Measurements from ENCODE around the gene AGFG2. TPM values are rescaled to one million over a fixed set of nuclear protein-coding genes. Genes with fewer than 3 reads are reported as not detected.
A peak's percentile ranks its signal among the peaks of the same experiment; 100 is the strongest.
"Not testable (repeated sequence)": the region's sequence is repeated elsewhere in the genome, so short reads cannot be mapped to it uniquely, and the experiment has no call there.

The AGFG2 gene
- total and polyA plus RNA-seq, 2 of the 4 experiments (the other 2 are of a cell fraction) = 3.0 to 10.0 TPM

GRCh38 chr7:100540073-100540723 lies 1.2 kb downstream of the AGFG2 start:
- Histone ChIP-seq H3K9me1 (ENCODE audit: insufficient read depth, low read length) (peaks cover 5% of the 10 kb centered on the region; the same call in 1 of the 2 replicates), H2AFZ (replicated peaks; ENCODE audit: low read length, poor library complexity) (peak overlapping the region; percentile 81), H2BK120ac (ENCODE audit: low read depth, low read length) (no peak overlapping the region), H3K56ac (ENCODE audit: extremely low read depth, insufficient read depth, low read length) (no peak overlapping the region), H4K5ac (ENCODE audit: low read depth, low read length) (no peak overlapping the region), H3K79me1 (ENCODE audit: low read depth in 1 of 2, low read length in 2 of 2) (peaks cover 17 to 22% of the 10 kb centered on the region in 2 experiments), H2BK20ac (ENCODE audit: low read depth, low read length) (no peak overlapping the region), H2BK15ac (ENCODE audit: low read depth, low read length) (no peak overlapping the region), H4K91ac (ENCODE audit: insufficient read depth, low read depth, low read length) (no peak overlapping the region), H4K8ac (ENCODE audit: low read depth in 2 of 2, low read length in 2 of 2) (no peak overlapping the region), H2AK5ac (ENCODE audit: low read depth, low read length) (no peak overlapping the region), H2BK5ac (ENCODE audit: low read depth, low read length, poor library complexity, severe bottlenecking) (no peak overlapping the region), H3K4me1 (ENCODE audit: control insufficient read depth, insufficient read depth, low read length) (peaks cover 5% of the 10 kb centered on the region), H3K14ac (replicated peaks; ENCODE audit: low read depth, low read length) (no peak overlapping the region), H3K9me3 (ENCODE audit: control insufficient read depth, insufficient read depth, low read length) (no peaks in the 10 kb centered on the region), H3K4me2 (ENCODE audit: low read depth, low read length) (peak overlapping the region; percentile 98), H3K27me3 (ENCODE audit: control insufficient read depth, insufficient read depth, low read length) (no peaks in the 10 kb centered on the region), H3K4ac (ENCODE audit: low read depth, low read length) (no peak overlapping the region), H3K18ac (ENCODE audit: low read depth, low read length) (no peak overlapping the region), H3K4me3 (ENCODE audit: insufficient read depth, low read depth, low read length) (peak overlapping the region; percentile 61; the same call in 1 of the 2 replicates), H3K36me3 (ENCODE audit: control insufficient read depth, insufficient read depth, low read length) (no peaks in the 10 kb centered on the region), H2AK9ac (replicated peaks; ENCODE audit: low read depth, low read length, poor library complexity) (peak overlapping the region; percentile 70), H3K27ac (ENCODE audit: insufficient read depth, low read length) (no peak overlapping the region), H3K23ac (ENCODE audit: low read depth, low read length) (peak overlapping the region; percentile 71; the same call in 1 of the 2 replicates), H3K9ac (ENCODE audit: low read depth, low read length) (peak overlapping the region; percentile 24), H4K20me1 (ENCODE audit: insufficient read depth, low read length) (no peaks in the 10 kb centered on the region)
- WGBS, 2 experiments (ENCODE audit: extremely low coverage in 2 of 2, insufficient read length in 1 of 2) = 40% methylated on average over 1 of the region's 6 CpGs; no CpG with 5 or more reads in 1 of the 2 experiments
- TF ChIP-seq CHD1 (IDR thresholded peaks at IDR 0.05; ENCODE audit: low read depth, low read length) = no peak
- no peak for TF ChIP-seq RFX5 (IDR thresholded peaks at IDR 0.05; ENCODE audit: low read depth, low read length)
- TF ChIP-seq RCOR1 (IDR thresholded peaks at IDR 0.05; ENCODE audit: insufficient replicate concordance, low read length) = no peak
- no peak for TF ChIP-seq CEBPB (IDR thresholded peaks at IDR 0.05; ENCODE audit: low read depth, low read length)
- BruUV-seq (replicated peaks) = no TSS peak
- dilution Hi-C loops (cut with HindIII; ENCODE audit: low sequenced_read_pairs, unreplicated experiment) = no loop called here
- POLR2A ChIA-PET (ENCODE audit: unreplicated experiment) = no interaction called here
- DNase-seq (no peak), ATAC-seq (ENCODE audit: low read depth) (no peak)
- CTCF ChIA-PET = interaction anchor here (0.6 to 0.7 kb wide), 2 partner anchors 24 to 149 kb away, joined by 5 read pairs; no protein-coding TSS in a partner anchor
- in situ Hi-C loops (cut with MboI; ENCODE audit: low sequenced_read_pairs) = loop anchor here (5.0 kb wide), 1 partner anchor 58 kb away; the partner anchor contains the start of gene NYAP1
- intact Hi-C loops (cut with micrococcal nuclease) = no loop called here

GRCh38 chr7:100541309-100541708 lies 2.3 kb downstream of the AGFG2 start:
- BruUV-seq (replicated peaks); POLR2A ChIA-PET (ENCODE audit: unreplicated experiment): not testable (repeated sequence)

More at GRCh38 chr7:100541309-100541708, 2.3 kb downstream of the AGFG2 start:
- in situ Hi-C loops (cut with MboI; ENCODE audit: low sequenced_read_pairs) = loop anchor here (5.0 kb wide), 1 partner anchor 59 kb away; the partner anchor contains the start of gene NYAP1
- H2AK5ac ChIP-seq (ENCODE audit: low read depth, low read length); H4K20me1 ChIP-seq (ENCODE audit: insufficient read depth, low read length); intact Hi-C loops (cut with micrococcal nuclease); H2AK9ac ChIP-seq (replicated peaks; ENCODE audit: low read depth, low read length, poor library complexity); H2BK5ac ChIP-seq (ENCODE audit: low read depth, low read length, poor library complexity, severe bottlenecking); H3K27me3 ChIP-seq (ENCODE audit: control insufficient read depth, insufficient read depth, low read length); H3K4me2 ChIP-seq (ENCODE audit: low read depth, low read length); H3K4ac ChIP-seq (ENCODE audit: low read depth, low read length); H3K9me1 ChIP-seq (ENCODE audit: insufficient read depth, low read length); H2BK20ac ChIP-seq (ENCODE audit: low read depth, low read length); H4K8ac ChIP-seq (ENCODE audit: low read depth in 2 of 2, low read length in 2 of 2); H3K4me3 ChIP-seq (ENCODE audit: insufficient read depth, low read depth, low read length); H3K27ac ChIP-seq (ENCODE audit: insufficient read depth, low read length); H3K23ac ChIP-seq (ENCODE audit: low read depth, low read length); DNase-seq; H3K18ac ChIP-seq (ENCODE audit: low read depth, low read length); H2BK15ac ChIP-seq (ENCODE audit: low read depth, low read length); H2AFZ ChIP-seq (replicated peaks; ENCODE audit: low read length, poor library complexity); H3K9me3 ChIP-seq (ENCODE audit: control insufficient read depth, insufficient read depth, low read length); ATAC-seq (ENCODE audit: low read depth); H2BK120ac ChIP-seq (ENCODE audit: low read depth, low read length); H3K36me3 ChIP-seq (ENCODE audit: control insufficient read depth, insufficient read depth, low read length); H3K9ac ChIP-seq (ENCODE audit: low read depth, low read length); H3K14ac ChIP-seq (replicated peaks; ENCODE audit: low read depth, low read length); H4K91ac ChIP-seq (ENCODE audit: insufficient read depth, low read depth, low read length); H3K56ac ChIP-seq (ENCODE audit: extremely low read depth, insufficient read depth, low read length); H4K5ac ChIP-seq (ENCODE audit: low read depth, low read length); dilution Hi-C loops (cut with HindIII; ENCODE audit: low sequenced_read_pairs, unreplicated experiment): not testable (repeated sequence)
- Histone ChIP-seq H3K79me1 (ENCODE audit: low read depth in 1 of 2, low read length in 2 of 2) (peaks cover 17 to 23% of the 10 kb centered on the region in 2 experiments), H3K4me1 (ENCODE audit: control insufficient read depth, insufficient read depth, low read length) (peaks cover 11% of the 10 kb centered on the region)
- 100% methylated on average over 1 of the region's 7 CpGs; no CpG with 5 or more reads in 1 of the 2 experiments for WGBS, 2 experiments (ENCODE audit: extremely low coverage in 2 of 2, insufficient read length in 1 of 2)
- CTCF ChIA-PET = interaction anchor here (0.6 to 2.0 kb wide), 3 partner anchors 18 to 286 kb away, joined by 3 to 11 read pairs (median 4); no protein-coding TSS in a partner anchor
